ENCODE measurements around the gene TMED5.
"Not testable (repeated sequence)": the region's sequence is repeated elsewhere in the genome, so short reads cannot be mapped to it uniquely, and the experiment has no call there.

The TMED5 gene

GRCh38 chr1:93179886-93180722, at the start of gene TMED5:
TMED5 (minus strand) TSS chr1:93180413; CDS start chr1:93180242, 171 bp downstream.
- Mint-ChIP-seq H3K4me1 (ENCODE audit: low read depth) (peaks cover 59% of the 10 kb centered on the region), H3K27me3 (no peaks in the 10 kb centered on the region)

DNA sequence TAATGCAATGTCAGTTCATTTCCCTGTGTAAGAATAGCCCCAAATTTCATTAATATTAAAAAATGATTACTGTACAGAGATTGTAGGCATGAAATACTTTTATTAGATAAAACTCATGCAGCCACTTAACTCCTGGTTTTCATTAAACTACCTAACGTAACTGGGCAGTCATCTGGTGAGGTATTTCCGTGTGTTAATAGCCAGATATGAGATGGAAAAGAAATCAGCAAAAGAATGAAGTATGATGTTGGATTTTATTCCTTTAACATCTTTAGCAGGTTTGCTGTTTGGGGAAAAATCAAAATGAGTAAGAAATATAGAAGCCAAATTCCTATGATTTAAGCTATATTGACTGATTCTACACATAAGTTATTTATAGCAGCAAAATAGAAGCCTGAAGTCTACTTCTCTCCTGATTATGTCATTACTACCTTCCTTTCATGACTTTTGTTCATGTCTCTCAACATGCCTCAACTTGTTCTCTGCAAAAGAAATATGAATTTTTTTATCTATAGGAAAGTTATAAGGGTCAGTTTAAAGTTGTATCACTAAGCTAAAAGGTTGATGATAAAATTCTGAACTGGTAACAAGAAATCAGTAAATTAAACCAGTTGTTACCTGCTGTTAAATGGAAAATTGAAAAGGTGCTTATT, 42.9 kb upstream of the TMED5 start:
- H3K9me3 Mint-ChIP-seq, result no peaks in the 10 kb centered on the region
- no peaks in the 10 kb centered on the region for H3K27me3 Mint-ChIP-seq
- H3K4me3 Mint-ChIP-seq, result no peak overlapping the region
- H3K36me3 Mint-ChIP-seq (ENCODE audit: low read depth), result peaks cover 81% of the 10 kb centered on the region
- no peak overlapping the region for H3K27ac Mint-ChIP-seq
- H3K4me1 Mint-ChIP-seq (ENCODE audit: low read depth), result peaks cover 29% of the 10 kb centered on the region

More at GRCh38 chr1:93179886-93180722, at the start of gene TMED5:
- peak within 1 kb of the TSS; percentile 99 for H3K27ac Mint-ChIP-seq
- H3K36me3 Mint-ChIP-seq (ENCODE audit: low read depth), result peaks cover 40% of the 10 kb centered on the region
- no peaks in the 10 kb centered on the region for H3K9me3 Mint-ChIP-seq
- peak within 1 kb of the TSS; percentile 95 for H3K4me3 Mint-ChIP-seq

GRCh38 chr1:93221913-93222312, 41.7 kb upstream of the TMED5 start:
- no peaks in the 10 kb centered on the region for H3K27me3 Mint-ChIP-seq
- no peaks in the 10 kb centered on the region for H3K9me3 Mint-ChIP-seq
- H3K4me3 Mint-ChIP-seq, result no peak overlapping the region
- peaks cover 35% of the 10 kb centered on the region for H3K4me1 Mint-ChIP-seq (ENCODE audit: low read depth)
- H3K27ac Mint-ChIP-seq, result no peak overlapping the region
- peaks cover 90% of the 10 kb centered on the region for H3K36me3 Mint-ChIP-seq (ENCODE audit: low read depth)

DNA sequence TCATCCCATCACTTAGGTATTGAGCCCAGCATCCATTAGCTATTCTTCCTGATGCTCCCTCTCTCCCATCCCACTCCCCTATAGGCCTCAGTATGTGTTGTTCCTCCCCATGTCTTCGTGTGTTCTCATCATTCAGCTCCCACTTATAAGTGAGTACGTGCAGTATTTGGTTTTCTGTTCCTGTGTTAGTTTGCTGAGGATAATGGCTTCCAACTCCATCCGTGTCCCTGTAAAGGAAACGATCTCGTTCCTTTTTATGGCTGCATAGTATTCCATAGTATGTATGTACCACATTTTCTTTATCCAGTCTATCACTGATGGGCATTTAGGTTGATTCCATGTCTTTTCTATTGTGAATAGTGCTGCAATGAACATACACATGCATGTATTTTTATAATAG, 40.5 kb upstream of the TMED5 start:
- H3K4me3 Mint-ChIP-seq, H3K27ac Mint-ChIP-seq, H3K27me3 Mint-ChIP-seq, H3K9me3 Mint-ChIP-seq: not testable (repeated sequence)
- Mint-ChIP-seq H3K4me1 (ENCODE audit: low read depth) (peaks cover 35% of the 10 kb centered on the region), H3K36me3 (ENCODE audit: low read depth) (peaks cover 84% of the 10 kb centered on the region)

DNA sequence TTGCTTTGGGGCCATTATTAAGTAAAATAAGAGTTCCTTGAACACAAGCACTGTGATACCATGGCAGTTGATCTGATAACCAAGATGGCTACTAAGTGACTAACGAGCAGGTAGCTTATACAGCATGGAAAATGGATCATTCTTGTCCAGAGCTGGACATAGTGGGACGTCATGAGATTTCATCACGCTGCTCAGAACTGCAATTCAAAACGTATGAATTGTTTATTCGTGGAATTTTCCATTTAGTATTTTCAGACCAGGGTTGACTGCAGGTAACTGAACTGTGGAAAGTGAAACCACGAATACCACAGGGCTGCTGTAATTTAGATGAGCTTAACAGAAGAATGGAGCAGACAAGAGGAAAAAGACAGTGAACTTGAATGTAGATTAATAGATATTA, 39.2 kb upstream of the TMED5 start:
- H3K9me3 Mint-ChIP-seq, result no peaks in the 10 kb centered on the region
- H3K27me3 Mint-ChIP-seq, result no peaks in the 10 kb centered on the region
- H3K36me3 Mint-ChIP-seq (ENCODE audit: low read depth), result peaks cover 80% of the 10 kb centered on the region
- peak overlapping the region; percentile 28 for H3K4me3 Mint-ChIP-seq
- peaks cover 35% of the 10 kb centered on the region for H3K4me1 Mint-ChIP-seq (ENCODE audit: low read depth)
- peak overlapping the region; percentile 77 for H3K27ac Mint-ChIP-seq

GRCh38 chr1:93215322-93215721, 35.1 kb upstream of the TMED5 start:
- no peaks in the 10 kb centered on the region for H3K9me3 Mint-ChIP-seq
- no peak overlapping the region for H3K4me3 Mint-ChIP-seq
- peaks cover 26% of the 10 kb centered on the region for H3K4me1 Mint-ChIP-seq (ENCODE audit: low read depth)
- H3K27me3 Mint-ChIP-seq, result no peaks in the 10 kb centered on the region
- peaks cover 67% of the 10 kb centered on the region for H3K36me3 Mint-ChIP-seq (ENCODE audit: low read depth)
- H3K27ac Mint-ChIP-seq, result no peak overlapping the region

DNA sequence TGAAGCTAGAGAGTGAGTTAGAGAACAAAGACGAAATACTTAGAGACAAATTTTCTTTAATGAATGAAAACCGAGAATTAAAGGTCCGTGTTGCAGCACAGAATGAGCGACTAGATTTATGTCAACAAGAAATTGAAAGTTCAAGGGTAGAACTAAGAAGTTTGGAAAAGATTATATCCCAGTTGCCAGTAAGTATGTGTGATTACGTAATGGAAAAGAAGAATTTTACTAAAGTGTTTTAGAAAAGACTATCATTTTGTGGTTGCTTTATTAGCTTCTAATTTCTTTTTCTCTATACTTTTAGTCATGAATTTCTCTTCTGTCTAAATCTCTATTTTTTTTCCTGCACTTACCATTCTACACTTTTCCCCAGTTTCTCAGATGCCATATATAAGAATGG, 27.0 kb upstream of the TMED5 start:
- Mint-ChIP-seq H3K4me1 (ENCODE audit: low read depth) (no peaks in the 10 kb centered on the region), H3K27ac (no peak overlapping the region), H3K4me3 (no peak overlapping the region), H3K27me3 (no peaks in the 10 kb centered on the region), H3K36me3 (ENCODE audit: low read depth) (peaks cover 38% of the 10 kb centered on the region), H3K9me3 (no peaks in the 10 kb centered on the region)

DNA sequence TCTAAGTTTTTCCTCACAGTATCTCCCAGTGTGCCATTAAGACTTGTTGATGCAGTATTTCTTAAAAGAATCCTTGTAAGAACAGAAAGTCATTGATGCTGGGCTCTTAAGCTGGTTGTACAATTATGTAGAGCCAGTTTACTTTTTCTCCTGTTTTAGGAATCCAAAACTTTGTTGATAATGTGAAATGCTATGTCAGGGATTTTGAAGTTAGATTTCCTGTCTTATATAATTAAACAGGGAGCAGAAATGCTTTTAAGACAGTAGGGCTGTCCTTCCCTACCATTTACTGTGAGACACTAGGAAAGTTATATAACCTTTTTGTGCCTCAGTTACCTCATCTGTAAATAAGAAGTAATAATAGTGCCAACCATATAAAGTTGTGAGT, 26.3 kb upstream of the TMED5 start:
- Mint-ChIP-seq H3K36me3 (ENCODE audit: low read depth) (peaks cover 37% of the 10 kb centered on the region), H3K4me1 (ENCODE audit: low read depth) (no peaks in the 10 kb centered on the region), H3K27ac (no peak overlapping the region), H3K4me3 (no peak overlapping the region), H3K27me3 (no peaks in the 10 kb centered on the region), H3K9me3 (no peaks in the 10 kb centered on the region)

DNA sequence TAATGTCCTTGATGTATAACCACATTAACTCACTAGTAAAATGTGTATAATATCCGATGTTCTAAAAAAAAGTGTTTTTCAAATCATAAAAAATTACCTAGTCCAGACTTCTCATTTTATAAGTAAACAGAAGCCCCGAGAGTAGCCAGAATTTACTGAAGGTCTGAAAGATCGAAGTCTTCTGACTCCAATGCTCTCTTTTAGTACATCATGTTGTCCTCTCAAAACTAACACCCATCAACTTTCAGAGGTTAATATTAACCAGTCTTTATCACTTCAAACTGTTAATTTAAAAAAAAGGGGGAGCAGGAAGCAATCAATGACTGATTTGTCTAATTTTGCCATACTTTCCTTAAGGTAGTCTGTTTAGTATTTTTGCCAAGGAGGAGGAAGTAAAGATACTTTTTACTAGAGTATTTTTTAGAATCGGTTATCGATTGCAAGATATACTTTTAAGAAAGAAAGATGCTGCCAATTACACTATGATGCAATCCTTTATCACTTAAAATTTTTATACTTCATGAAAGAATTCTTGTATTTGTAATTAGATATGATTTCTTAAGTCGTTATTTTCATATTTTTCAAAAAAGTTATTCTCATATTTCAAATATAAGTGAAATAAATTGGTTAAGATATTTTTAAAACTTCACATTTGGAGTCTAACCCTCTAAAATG, 25.8 kb upstream of the TMED5 start:
- H3K9me3 Mint-ChIP-seq, result no peaks in the 10 kb centered on the region
- H3K36me3 Mint-ChIP-seq (ENCODE audit: low read depth), result peaks cover 33% of the 10 kb centered on the region
- no peaks in the 10 kb centered on the region for H3K4me1 Mint-ChIP-seq (ENCODE audit: low read depth)
- H3K27ac Mint-ChIP-seq, result no peak overlapping the region
- H3K4me3 Mint-ChIP-seq, result no peak overlapping the region
- no peaks in the 10 kb centered on the region for H3K27me3 Mint-ChIP-seq

- Mint-ChIP-seq H3K4me3 (no peak overlapping the region), H3K9me3 (no peaks in the 10 kb centered on the region), H3K27ac (no peak overlapping the region), H3K4me1 (ENCODE audit: low read depth) (no peaks in the 10 kb centered on the region), H3K36me3 (ENCODE audit: low read depth) (peaks cover 40% of the 10 kb centered on the region), H3K27me3 (no peaks in the 10 kb centered on the region)
Measured at GRCh38 chr1:93200714-93201113, 20.5 kb upstream of the TMED5 start.

GRCh38 chr1:93200086-93200620, 19.9 kb upstream of the TMED5 start:
- no peak overlapping the region for H3K27ac Mint-ChIP-seq
- no peak overlapping the region for H3K4me3 Mint-ChIP-seq
- no peaks in the 10 kb centered on the region for H3K4me1 Mint-ChIP-seq (ENCODE audit: low read depth)
- H3K27me3 Mint-ChIP-seq, result no peaks in the 10 kb centered on the region
- H3K36me3 Mint-ChIP-seq (ENCODE audit: low read depth), result peaks cover 46% of the 10 kb centered on the region
- no peaks in the 10 kb centered on the region for H3K9me3 Mint-ChIP-seq

GRCh38 chr1:93199150-93199549, 18.9 kb upstream of the TMED5 start:
- Mint-ChIP-seq H3K27me3 (no peaks in the 10 kb centered on the region), H3K27ac (peak overlapping the region; percentile 18), H3K4me3 (no peak overlapping the region), H3K36me3 (ENCODE audit: low read depth) (peaks cover 54% of the 10 kb centered on the region), H3K4me1 (ENCODE audit: low read depth) (no peaks in the 10 kb centered on the region), H3K9me3 (no peaks in the 10 kb centered on the region)

- Mint-ChIP-seq H3K27ac (peak overlapping the region; percentile 56), H3K36me3 (ENCODE audit: low read depth) (peaks cover 73% of the 10 kb centered on the region), H3K9me3 (no peaks in the 10 kb centered on the region), H3K4me3 (no peak overlapping the region), H3K27me3 (no peaks in the 10 kb centered on the region), H3K4me1 (ENCODE audit: low read depth) (no peaks in the 10 kb centered on the region)
Measured at GRCh38 chr1:93196591-93196990, 16.4 kb upstream of the TMED5 start.

GRCh38 chr1:93194231-93194990, 14.2 kb upstream of the TMED5 start:
- Mint-ChIP-seq H3K4me3 (no peak overlapping the region), H3K27ac (no peak overlapping the region), H3K9me3 (no peaks in the 10 kb centered on the region), H3K4me1 (ENCODE audit: low read depth) (peaks cover 10% of the 10 kb centered on the region), H3K27me3 (no peaks in the 10 kb centered on the region), H3K36me3 (ENCODE audit: low read depth) (peaks cover 80% of the 10 kb centered on the region)
